ENCODE results near the gene DAW1. TPM values are rescaled to one million over a fixed set of nuclear protein-coding genes. Genes with fewer than 3 reads are reported as not detected.

DAW1 gene
- total and polyA plus RNA-seq, 2 of the 13 experiments (the other 11 are each of a cell fraction or from before 2014, with no cell fraction given), result not detected

- no peaks in the 10 kb centered on the region for H3K79me2 ChIP-seq (ENCODE audit: insufficient read depth, low read length)
- in situ Hi-C loops (cut with HindIII; ENCODE audit: extremely low pct_ligation_motif_present, low pct_unique_long_range_greater_than_20kb) (no loop called here), intact Hi-C loops (cut with micrococcal nuclease; ENCODE audit: unreplicated experiment) (loop anchor here (1.0 kb wide), 1 partner anchor 1334 kb away; no protein-coding TSS in a partner anchor)
- no peak overlapping the region for H3K9ac ChIP-seq (ENCODE audit: insufficient read depth, low read depth, low read length)
- H3K4me1 ChIP-seq (ENCODE audit: insufficient read depth, low read length), result no peaks in the 10 kb centered on the region
- H3K4me2 ChIP-seq (ENCODE audit: low read depth, low read length), result peak overlapping the region; percentile 66
- POLR2A ChIA-PET, result no interaction called here
- BruUV-seq (replicated peaks), result no TSS peak
- DNase-seq (ENCODE audit: low spot score) (peak; percentile 60), ATAC-seq (peak; percentile 95), FAIRE-seq (peak; percentile 91)
- H3K27ac ChIP-seq (ENCODE audit: extremely low read length, insufficient read depth, low read length), result no peak overlapping the region
- CTCF ChIA-PET (ENCODE audit: low intra/inter-chr PET ratio, low total read pairs), result interaction anchor here (0.9 kb wide), 1 partner anchor 717 kb away, joined by 3 read pairs; no protein-coding TSS in a partner anchor
- H3K9me3 ChIP-seq (ENCODE audit: low read length), result no peaks in the 10 kb centered on the region
- H3K36me3 ChIP-seq (replicated peaks in 1 of 2; ENCODE audit: control insufficient read depth in 1 of 2, insufficient read depth in 2 of 2, low read length in 2 of 2), result no peaks in the 10 kb centered on the region
- peak overlapping the region; percentile 58 for H2AFZ ChIP-seq (ENCODE audit: low read length)
- WGBS (ENCODE audit: low lambda C conversion rate), result 10% methylated on average over 11 of the region's 11 CpGs
- H3K27me3 ChIP-seq (ENCODE audit: control insufficient read depth in 1 of 2, insufficient read depth in 2 of 2, low read length in 2 of 2), result no peaks in the 10 kb centered on the region
- no peak overlapping the region for H3K4me3 ChIP-seq (replicated peaks in 1 of 3; ENCODE audit: insufficient read depth in 1 of 3, low read depth in 2 of 3, low read length in 3 of 3)
- H4K20me1 ChIP-seq (ENCODE audit: insufficient read depth, low read length), result no peaks in the 10 kb centered on the region
- peak; percentile 81 for TF ChIP-seq CTCF (CRISPR knock-in tag; IDR thresholded peaks at IDR 0.05)
- TF ChIP-seq RAD21 (CRISPR knock-in tag; IDR thresholded peaks at IDR 0.05), result peak; percentile 53; the same call in 1 of the 2 replicates
- no peak for TF ChIP-seq REXO4 (CRISPR knock-in tag; IDR thresholded peaks at IDR 0.05; ENCODE audit: borderline replicate concordance)
- TF ChIP-seq DR1 (CRISPR knock-in tag; IDR thresholded peaks at IDR 0.05), result no peak
- TF ChIP-seq ZBTB26 (CRISPR knock-in tag; IDR thresholded peaks at IDR 0.05; ENCODE audit: borderline replicate concordance), result no peak
- no peak for TF ChIP-seq SP1 (IDR thresholded peaks at IDR 0.05)
- no peak for TF ChIP-seq SP1 (CRISPR knock-in tag; IDR thresholded peaks at IDR 0.05)
- no peak for TF ChIP-seq CEBPB (IDR thresholded peaks at IDR 0.05; ENCODE audit: borderline replicate concordance, low read depth, low read length)
- TF ChIP-seq ZBTB38 (CRISPR knock-in tag; IDR thresholded peaks at IDR 0.05), result no peak
- TF ChIP-seq SOX13 (IDR thresholded peaks at IDR 0.05), result no peak
- 0 out of 4 replicates have a peak, but pooled peaks of 1 of the 2 experiments have one; percentile 18 for TF ChIP-seq SOX13 (CRISPR knock-in tag; conservative IDR thresholded peaks at IDR 0.05 in 1 of 2, IDR thresholded peaks at IDR 0.05 in 1 of 2)
- TF ChIP-seq PBX2 (CRISPR knock-in tag; IDR thresholded peaks at IDR 0.05), result peak; percentile 24; the same call in 1 of the 2 replicates
- TF ChIP-seq TEAD3 (CRISPR knock-in tag; optimal IDR thresholded peaks at IDR 0.05; ENCODE audit: borderline replicate concordance), result peak; percentile 100
- 0 out of 2 replicates have a peak, but pooled peaks have one; percentile 25 for TF ChIP-seq ERF (CRISPR knock-in tag; IDR thresholded peaks at IDR 0.05)
- TF ChIP-seq KLF9 (CRISPR knock-in tag; IDR thresholded peaks at IDR 0.05; ENCODE audit: low read depth), result no peak
- TF ChIP-seq LBX2 (CRISPR knock-in tag; IDR thresholded peaks at IDR 0.05; ENCODE audit: borderline replicate concordance), result no peak
- TF ChIP-seq STAG1 (CRISPR knock-in tag; IDR thresholded peaks at IDR 0.05), result peak; percentile 72
These were observed 68.0 kb downstream of the DAW1 start for GRCh38 chr2:227939271-227940027.

All from HepG2 (cell line).